H1 (cell line): ENCODE data around the gene WDR43. TPM values are rescaled to one million over a fixed set of nuclear protein-coding genes. Genes with fewer than 3 reads are reported as not detected.

Experiments
- SAP30 ChIP-seq: fragments of 300-600 bp; sonication (generic); IDR thresholded peaks from 2 replicates; pipeline ENCODE4 v1.7.1; 2012; ENCODE audit warnings: low read length, moderate library complexity, mild to moderate bottlenecking, inconsistent platforms; ENCODE audit not compliant: insufficient read depth, insufficient replicate concordance
- SIN3A ChIP-seq, 2 experiments: IDR thresholded peaks in 1 of 2; conservative IDR thresholded peaks in 1 of 2; 2 replicates each; pipeline ENCODE4 v1.6.1; 2011 to 2012; ENCODE audit warnings: low read length in 2 of 2, improper control_type of control experiment in 1 of 2, low read depth in 1 of 2, mild to moderate bottlenecking in 1 of 2
- polyA plus RNA-seq, 7 experiments: library from polyadenylated mRNA; depleted of rRNA in 3 of 7; stranded (reverse) in 5 of 7; unstranded in 2 of 7; fragments of >200 nt in 5 of 7; fragments of 200-250 nt in 2 of 7; gene quantifications; 1 replicate in 5 of 7; 2 replicates in 1 of 7; 4 replicates in 1 of 7; pipeline versions ENCODE4 v1.2.1 to v1.2.3, GENCODE V29; 2011 to 2013; ENCODE audit warnings: missing spikeins in 2 of 7, mixed read lengths in 2 of 7
- total RNA-seq: library from RNA; stranded (reverse); fragmentation: NEBNext Ultra II Directional; extraction: Animal tissue kit (Norgen Biotek cat#: 25700); gene quantifications from 2 replicates; pipeline ENCODE4 v1.2.1, GENCODE V29; 2021

WDR43 gene
- total and polyA plus RNA-seq, 2 of the 8 experiments (the other 6 are each of a cell fraction or from before 2014, with no cell fraction given) = 57.8 to 142 TPM

GRCh38 chr2:28955467-28955866, 61.0 kb downstream of the WDR43 start (continued):
- TF ChIP-seq SIN3A (conservative IDR thresholded peaks at IDR 0.05 in 1 of 2, IDR thresholded peaks at IDR 0.05 in 1 of 2; ENCODE audit: low read depth in 1 of 2, low read length in 2 of 2) (no peak), SAP30 (no peak)
